ENCODE results near the gene PMS2.
"Not testable (repeated sequence)": the region's sequence is repeated elsewhere in the genome, so short reads cannot be mapped to it uniquely, and the experiment has no call there.

The PMS2 gene

GRCh38 chr7:6008668-6009611 is at the start of gene PMS2, which contains the start of gene AIMP2:
Gene PMS2, minus strand, starts transcription at chr7:6009049. Its CDS starts 30 bp downstream, at chr7:6009019.
Gene AIMP2, plus strand, starts transcription at chr7:6009272. Its CDS starts 92 bp downstream, at chr7:6009364.
- DNase-seq, result peak; percentile 95

GRCh38 chr7:6057316-6058129 is 48.7 kb upstream of the PMS2 start:
- DNase-seq, result no peak

- no peak for DNase-seq
Observed at GRCh38 chr7:6056616-6057015, 47.8 kb upstream of the PMS2 start.

- not testable (repeated sequence) for DNase-seq
Observed at GRCh38 chr7:6051185-6051584, 42.3 kb upstream of the PMS2 start.

GRCh38 chr7:6049780-6050179 is 40.9 kb upstream of the PMS2 start:
- DNase-seq, result no peak

GRCh38 chr7:6035686-6036085 is 26.8 kb upstream of the PMS2 start:
- no peak for DNase-seq

GRCh38 chr7:6035165-6035564 is 26.3 kb upstream of the PMS2 start:
- no peak for DNase-seq

GRCh38 chr7:6032641-6033040 is 23.8 kb upstream of the PMS2 start:
- DNase-seq, result no peak

- DNase-seq, result no peak
Observed at GRCh38 chr7:6032167-6032566, 23.3 kb upstream of the PMS2 start.

- DNase-seq, result no peak
Observed at GRCh38 chr7:6031567-6031966, 22.7 kb upstream of the PMS2 start.

- no peak for DNase-seq
Observed at GRCh38 chr7:6030988-6031387, 22.1 kb upstream of the PMS2 start, which contains the start of gene ANKRD61. Gene ANKRD61, plus strand, starts transcription at chr7:6031376. Its CDS starts 0 bp downstream, at chr7:6031376.

- DNase-seq, result no peak
Observed at GRCh38 chr7:6028563-6028962, 19.7 kb upstream of the PMS2 start.

- DNase-seq, result no peak
Observed at GRCh38 chr7:6027806-6028365, 19.0 kb upstream of the PMS2 start.

GRCh38 chr7:6026820-6027311 is 18.0 kb upstream of the PMS2 start:
- no peak for DNase-seq

- DNase-seq, result peak; percentile 67
Observed at GRCh38 chr7:6026011-6026819, 17.4 kb upstream of the PMS2 start.

GRCh38 chr7:6023974-6024435 is 15.2 kb upstream of the PMS2 start:
- DNase-seq, result no peak

- no peak for DNase-seq
Observed at GRCh38 chr7:6022707-6023106, 13.9 kb upstream of the PMS2 start.

- no peak for DNase-seq
Observed at GRCh38 chr7:6020371-6021286, 11.8 kb upstream of the PMS2 start.

GRCh38 chr7:6016653-6016966 is 7.8 kb upstream of the PMS2 start:
- DNase-seq, result no peak

GRCh38 chr7:6015917-6016652 is 7.2 kb upstream of the PMS2 start:
- DNase-seq, result no peak

Data from activated T-cell treated with anti-CD3 and anti-CD28 coated beads, Interleukin-2, amount 50 U/mL, for 1 hour (primary cell).